Hepatocyte (in vitro differentiated cells): Measurements from ENCODE around the gene NRIP3. TPM values are rescaled to one million over a fixed set of nuclear protein-coding genes. Genes with fewer than 3 reads are reported as not detected.
"Not testable (repeated sequence)": the region's sequence is repeated elsewhere in the genome, so short reads cannot be mapped to it uniquely, and the experiment has no call there.

Source experiments
- DNase-seq: peaks from one replicate; pipeline ENCODE4 v3.0.0-alpha.2; 2016; ENCODE audit warnings: low spot score
- H2AFZ ChIP-seq: fragments of 200-600 bp; sonication (generic); 2 replicates; pipeline ENCODE4 v1.6.0; 2016; ENCODE audit warnings: antibody characterized with exemption, mild to moderate bottlenecking
- H3K27ac ChIP-seq: fragments of 200-600 bp; sonication (generic); 2 replicates; pipeline ENCODE4 v1.5.1; 2016; ENCODE audit warnings: mild to moderate bottlenecking
- H3K27me3 ChIP-seq: fragments of 200-600 bp; sonication (generic); 2 replicates; pipeline ENCODE4 v1.6.1; 2016
- H3K36me3 ChIP-seq: fragments of 200-600 bp; sonication (generic); replicated peaks from 2 replicates; pipeline ENCODE4 v1.5.1; 2016; ENCODE audit warnings: low read depth; ENCODE audit not compliant: insufficient read depth
- H3K4me1 ChIP-seq: fragments of 200-600 bp; sonication (generic); 2 replicates; pipeline ENCODE4 v1.5.1; 2016; ENCODE audit warnings: mild to moderate bottlenecking, moderate library complexity; ENCODE audit not compliant: insufficient read depth
- H3K4me2 ChIP-seq: fragments of 200-600 bp; sonication (generic); 2 replicates; pipeline ENCODE4 v1.6.0; 2016
- H3K4me3 ChIP-seq: fragments of 200-600 bp; sonication (generic); 2 replicates; pipeline ENCODE4 v1.5.1; 2016; ENCODE audit warnings: mild to moderate bottlenecking
- H3K79me2 ChIP-seq: fragments of 200-600 bp; sonication (generic); 2 replicates; pipeline ENCODE4 v1.6.0; 2017; ENCODE audit warnings: mild to moderate bottlenecking
- H3K9me2 ChIP-seq: fragments of 200-600 bp; sonication (generic); replicated peaks from 2 replicates; pipeline ENCODE4 v1.6.0; 2017; ENCODE audit warnings: mild to moderate bottlenecking; ENCODE audit not compliant: insufficient read depth
- H3K9me3 ChIP-seq: fragments of 200-600 bp; sonication (generic); 2 replicates; pipeline ENCODE4 v1.5.1; 2016; ENCODE audit warnings: low read depth, mild to moderate bottlenecking
- H4K20me1 ChIP-seq: fragments of 200-600 bp; sonication (generic); 2 replicates; pipeline ENCODE4 v1.6.0; 2016; ENCODE audit warnings: mild to moderate bottlenecking; ENCODE audit not compliant: insufficient read depth, poor library complexity, severe bottlenecking
- CTCF ChIP-seq: fragments of 200-600 bp; sonication (generic); IDR thresholded peaks from 2 replicates; pipeline ENCODE4 v1.5.1; 2016; ENCODE audit warnings: antibody characterized with exemption, mild to moderate bottlenecking; ENCODE audit not compliant: poor library complexity
- EZH2 ChIP-seq: fragments of 200-600 bp; sonication (generic); IDR thresholded peaks from 2 replicates; pipeline ENCODE4 v1.6.1; 2016; ENCODE audit warnings: antibody characterized with exemption, mild to moderate bottlenecking, borderline replicate concordance
- EZH2phosphoT487 ChIP-seq: fragments of 200-600 bp; sonication (generic); IDR thresholded peaks from one replicate; pipeline ENCODE4 v1.6.1; 2018; ENCODE audit warnings: antibody characterized with exemption, mild to moderate bottlenecking, low read depth, moderate library complexity; ENCODE audit not compliant: unreplicated experiment, severe bottlenecking
- WGBS: methylation state at CpG from one replicate; pipeline ENCODE4 v1.1.6; 2016; ENCODE audit warnings: low lambda C conversion rate; ENCODE audit errors: missing lambda C conversion rate; 5-methylcytosine and 5-hydroxymethylcytosine counted together
- polyA plus RNA-seq: library from polyadenylated mRNA; unstranded; fragments of >200 nt; fragmentation: Nextera tagmentation; extraction: Ambion mirVana; gene quantifications from 2 replicates; pipeline ENCODE4 v1.2.1, GENCODE V29; 2016
- total RNA-seq: library from RNA; depleted of rRNA; stranded (reverse); fragments of >200 nt; gene quantifications from 2 replicates; pipeline ENCODE4 v1.2.3, GENCODE V29; 2014

NRIP3 gene
- total and polyA plus RNA-seq, 2 experiments from 2014 or later: 2.4 to 2.9 TPM

GRCh38 chr11:8983552-8983951, 20.2 kb downstream of the NRIP3 start:
- no peak overlapping the region for H2AFZ ChIP-seq
- no peak for DNase-seq
- H3K9me3 ChIP-seq: no peaks in the 10 kb centered on the region
- H3K79me2 ChIP-seq: no peaks in the 10 kb centered on the region
- TF ChIP-seq EZH2 (no peak), EZH2phosphoT487 (no peak)
- no peak overlapping the region for H3K4me3 ChIP-seq
- no peak overlapping the region for H3K4me2 ChIP-seq
- 88% methylated on average over 2 of the region's 2 CpGs for WGBS
- no peaks in the 10 kb centered on the region for H4K20me1 ChIP-seq
- no peaks in the 10 kb centered on the region for H3K27me3 ChIP-seq
- no peaks in the 10 kb centered on the region for H3K4me1 ChIP-seq
- H3K36me3 ChIP-seq: no peaks in the 10 kb centered on the region
- no peaks in the 10 kb centered on the region for H3K9me2 ChIP-seq
- H3K27ac ChIP-seq: no peak overlapping the region

GRCh38 chr11:8980485-8980884, 23.3 kb downstream of the NRIP3 start:
- no peak for TF ChIP-seq EZH2
- no peak for TF ChIP-seq CTCF
- TF ChIP-seq EZH2phosphoT487: no peak
- Histone ChIP-seq H3K4me1 (no peaks in the 10 kb centered on the region), H3K79me2 (no peaks in the 10 kb centered on the region), H3K9me3 (no peaks in the 10 kb centered on the region), H3K27me3 (no peaks in the 10 kb centered on the region), H3K36me3 (no peaks in the 10 kb centered on the region), H3K4me3 (no peak overlapping the region), H2AFZ (no peak overlapping the region), H3K9me2 (no peaks in the 10 kb centered on the region), H3K4me2 (no peak overlapping the region), H3K27ac (no peak overlapping the region), H4K20me1 (no peaks in the 10 kb centered on the region)
- no peak for DNase-seq
- 85% methylated on average over 3 of the region's 3 CpGs for WGBS

GRCh38 chr11:8979365-8979764, 24.4 kb downstream of the NRIP3 start:
- 95% methylated on average over 5 of the region's 7 CpGs for WGBS

GRCh38 chr11:8973121-8973520, 30.7 kb downstream of the NRIP3 start:
- TF ChIP-seq EZH2phosphoT487 (no peak), EZH2 (no peak), CTCF (no peak)
- Histone ChIP-seq H3K9me3 (no peaks in the 10 kb centered on the region), H3K27ac (no peak overlapping the region), H4K20me1 (no peaks in the 10 kb centered on the region), H3K9me2 (no peaks in the 10 kb centered on the region), H3K4me2 (no peak overlapping the region), H2AFZ (no peak overlapping the region), H3K27me3 (no peaks in the 10 kb centered on the region), H3K4me1 (no peaks in the 10 kb centered on the region), H3K79me2 (no peaks in the 10 kb centered on the region), H3K36me3 (no peaks in the 10 kb centered on the region), H3K4me3 (no peak overlapping the region)
- WGBS: 85% methylated on average over 3 of the region's 3 CpGs
- no peak for DNase-seq

More at GRCh38 chr11:8979365-8979764, 24.4 kb downstream of the NRIP3 start:
- not testable (repeated sequence) for H3K4me3 ChIP-seq, H3K36me3 ChIP-seq, H3K9me3 ChIP-seq, H3K27me3 ChIP-seq, H3K4me2 ChIP-seq, DNase-seq, H2AFZ ChIP-seq, H3K4me1 ChIP-seq, H3K27ac ChIP-seq, H3K9me2 ChIP-seq, H4K20me1 ChIP-seq, H3K79me2 ChIP-seq

- TF ChIP-seq EZH2phosphoT487 (no peak), EZH2 (no peak), CTCF (no peak)
- Histone ChIP-seq H3K9me2 (no peaks in the 10 kb centered on the region), H3K4me3 (no peak overlapping the region), H3K27me3 (no peaks in the 10 kb centered on the region), H3K9me3 (no peaks in the 10 kb centered on the region), H3K36me3 (no peaks in the 10 kb centered on the region), H3K4me2 (no peak overlapping the region), H2AFZ (no peak overlapping the region), H3K27ac (no peak overlapping the region), H4K20me1 (no peaks in the 10 kb centered on the region), H3K4me1 (no peaks in the 10 kb centered on the region), H3K79me2 (no peaks in the 10 kb centered on the region)
- WGBS: 81% methylated on average over 1 of the region's 1 CpG
- no peak for DNase-seq
Observed at GRCh38 chr11:8971924-8972316, 31.9 kb downstream of the NRIP3 start.
